ENCODE results near the gene DPP7. TPM values are rescaled to one million over a fixed set of nuclear protein-coding genes. Genes with fewer than 3 reads are reported as not detected.

The DPP7 gene
- total RNA-seq, 1 experiment from 2014 or later: 291 TPM

- Histone ChIP-seq H3K9me3 (ENCODE audit: control insufficient read depth in 1 of 2, insufficient read depth in 1 of 2, low read depth in 1 of 2, low read length in 2 of 2) (no peaks in the 10 kb centered on the region), H3K36me3 (ENCODE audit: control insufficient read depth in 1 of 2, insufficient read depth in 2 of 2, low read length in 2 of 2) (peaks cover 8 to 40% of the 10 kb centered on the region in 2 experiments; a peak in 3 of 4 replicates), H3K27ac (ENCODE audit: low read depth, low read length) (peak overlapping the region; percentile 55), H3K9me2 (ENCODE audit: insufficient read depth) (no peaks in the 10 kb centered on the region), H3K4me1 (ENCODE audit: control insufficient read depth in 1 of 2, insufficient read depth in 2 of 2, low read length in 2 of 2) (peaks cover 4 to 19% of the 10 kb centered on the region in 2 experiments), H3K4me3 (replicated peaks in 1 of 2; ENCODE audit: low read depth in 1 of 2, low read length in 2 of 2) (peak overlapping the region; percentile 45 to 54), H3K27me3 (ENCODE audit: insufficient read depth, low read length) (no peaks in the 10 kb centered on the region), H4K20me1 (ENCODE audit: insufficient read depth) (no peaks in the 10 kb centered on the region), H2AFZ (ENCODE audit: low read depth, low read length, poor library complexity, severe bottlenecking) (no peak overlapping the region), H3K4me2 (ENCODE audit: low read length) (peak overlapping the region; percentile 73), H3K79me2 (ENCODE audit: insufficient read depth, low read length) (peaks cover 19% of the 10 kb centered on the region), H3K9ac (ENCODE audit: low read length) (peak overlapping the region; percentile 83)
- ChIA-PET CTCF (interaction anchor here (1.2 kb wide), 1 partner anchor 123 kb away, joined by 4 read pairs; no protein-coding TSS in a partner anchor), RAD21 (ENCODE audit: low non-redundant PET in 1 of 2, low total read pairs in 2 of 2, uncharacterized antibody in 2 of 2, unreplicated experiment in 2 of 2) (interaction anchor here in 1 of 2 experiments (0.6 kb wide), 1 partner anchor 147 kb away, joined by 4 read pairs; no protein-coding TSS in a partner anchor), POLR2A (interaction anchor here (0.5 kb wide), 1 partner anchor 105 kb away, joined by 3 read pairs; no protein-coding TSS in a partner anchor)
- TSS peak; percentile 49 for BruUV-seq (replicated peaks)
- ATAC-seq (0 out of 2 replicates have a peak, but pooled peaks have one; percentile 15), DNase-seq (ENCODE audit: low read depth, low spot score) (no peak)
- no peak for TF ChIP-seq ZBTB33 (IDR thresholded peaks at IDR 0.05; ENCODE audit: extremely low read depth, insufficient replicate concordance, low read length)
- TF ChIP-seq CTCF (IDR thresholded peaks at IDR 0.05 in 2 of 3, conservative IDR thresholded peaks at IDR 0.05 in 1 of 3; ENCODE audit: borderline replicate concordance in 1 of 3, insufficient read depth in 1 of 3, low read depth in 2 of 3, low read length in 2 of 3): 0 out of 6 replicates have a peak, but pooled peaks of 1 of the 3 experiments have one; percentile 3
- intact Hi-C loops (cut with micrococcal nuclease): no loop called here
Measured at GRCh38 chr9:137113385-137114159, 961 bp downstream of the DPP7 start.
